ENCODE measurements around the gene KRTAP10-8.
"Not testable (repeated sequence)": the region's sequence is repeated elsewhere in the genome, so short reads cannot be mapped to it uniquely, and the experiment has no call there.

Gene KRTAP10-8

GRCh38 chr21:44600118-44600978 is 11.5 kb upstream of the KRTAP10-8 start, which contains the start of gene KRTAP10-7:
Gene KRTAP10-7 (plus strand): TSS chr21:44600597. CDS start chr21:44600622, 25 bp downstream.
- DNase-seq: not testable (repeated sequence)

DNA sequence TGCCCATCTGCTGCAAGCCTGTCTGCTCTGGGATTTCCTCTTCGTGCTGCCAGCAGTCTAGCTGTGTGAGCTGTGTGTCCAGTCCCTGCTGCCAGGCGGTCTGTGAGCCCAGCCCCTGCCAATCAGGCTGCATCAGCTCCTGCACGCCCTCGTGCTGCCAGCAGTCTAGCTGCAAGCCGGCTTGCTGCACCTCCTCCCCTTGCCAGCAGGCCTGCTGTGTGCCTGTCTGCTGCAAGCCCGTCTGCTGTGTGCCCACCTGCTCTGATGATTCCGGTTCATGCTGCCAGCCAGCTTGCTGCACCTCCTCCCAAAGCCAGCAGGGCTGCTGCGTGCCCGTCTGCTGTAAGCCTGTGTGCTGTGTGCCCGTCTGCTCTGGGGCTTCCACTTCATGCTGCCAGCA is 10.8 kb upstream of the KRTAP10-8 start:
- not testable (repeated sequence) for DNase-seq

- DNase-seq: no peak
These were observed 10.1 kb upstream of the KRTAP10-8 start for GRCh38 chr21:44601596-44602462.

GRCh38 chr21:44602463-44602850 is 9.4 kb upstream of the KRTAP10-8 start:
- no peak for DNase-seq

- no peak for DNase-seq
These were observed 8.6 kb upstream of the KRTAP10-8 start for GRCh38 chr21:44603109-44603875.

- DNase-seq: no peak
These were observed 8.0 kb upstream of the KRTAP10-8 start for GRCh38 chr21:44603911-44604310.

DNA sequence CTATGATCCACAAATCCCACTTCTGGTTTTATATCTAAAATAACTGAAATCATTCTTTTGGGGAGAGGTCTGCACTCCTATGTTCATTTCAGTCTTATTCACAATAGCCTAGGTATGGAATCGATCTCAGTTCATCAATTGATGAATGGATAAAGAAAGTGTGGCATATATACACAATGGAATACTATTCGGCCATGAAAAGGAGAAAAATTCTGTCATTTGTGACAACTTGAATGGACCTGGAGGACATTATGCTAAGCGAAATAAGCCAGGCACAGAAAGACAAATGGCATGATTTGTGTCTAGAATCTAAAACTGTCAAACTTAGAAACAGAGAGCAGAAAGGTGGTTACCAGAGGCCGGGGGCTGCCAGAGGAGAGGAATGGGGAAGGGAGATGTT is 5.4 kb upstream of the KRTAP10-8 start:
- DNase-seq: no peak

GRCh38 chr21:44609193-44609592 is 2.7 kb upstream of the KRTAP10-8 start:
- no peak for DNase-seq

GRCh38 chr21:44610157-44610843 is 1.6 kb upstream of the KRTAP10-8 start:
- DNase-seq: not testable (repeated sequence)

DNA sequence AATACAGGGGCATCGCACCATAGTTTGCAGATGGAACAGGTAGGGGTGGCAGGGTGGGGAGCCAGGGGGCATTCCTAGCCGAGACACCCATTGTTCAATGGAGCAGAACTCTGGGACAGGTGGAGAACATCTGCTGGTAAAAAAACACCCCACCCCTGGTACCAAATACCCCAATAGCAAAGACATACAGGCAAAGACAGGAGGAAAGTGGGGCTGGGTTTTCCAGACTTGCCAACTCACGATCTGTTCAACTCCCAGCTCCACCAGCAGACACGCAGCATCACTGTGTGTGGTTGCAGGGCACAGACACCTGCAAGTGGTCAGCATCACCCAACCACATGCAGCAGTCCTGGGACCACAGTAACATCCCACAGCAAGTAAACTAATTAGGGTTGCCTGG is 328 bp upstream of the KRTAP10-8 start:
- DNase-seq: no peak

DNA sequence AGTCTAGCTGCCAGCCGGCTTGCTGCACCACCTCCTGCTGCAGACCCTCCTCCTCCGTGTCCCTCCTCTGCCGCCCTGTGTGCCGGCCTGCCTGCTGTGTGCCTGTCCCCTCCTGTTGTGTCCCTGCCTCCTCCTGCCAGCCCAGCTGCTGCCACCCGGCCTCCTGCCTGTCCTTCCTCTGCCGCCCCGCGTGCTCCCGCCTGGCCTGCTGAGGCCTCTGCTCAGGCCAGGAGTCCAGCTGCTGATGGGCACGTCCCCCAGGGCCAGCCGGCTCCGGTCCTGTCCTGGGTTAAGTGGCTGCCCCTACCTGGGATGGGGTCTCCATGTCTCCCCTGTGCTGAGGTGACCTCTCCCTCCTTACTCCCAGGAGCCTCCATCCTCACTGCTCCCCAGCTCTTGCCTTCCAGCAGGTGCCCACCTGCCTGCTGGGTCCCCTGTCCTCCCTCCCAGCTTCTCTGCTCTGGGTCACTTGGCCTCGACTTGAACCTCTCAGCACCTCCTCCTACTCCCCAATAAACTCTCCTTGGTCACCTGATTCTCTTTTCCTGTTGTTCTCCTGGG is 870 bp downstream of the KRTAP10-8 start:
- DNase-seq: no peak

- DNase-seq: no peak
These were observed 1.7 kb downstream of the KRTAP10-8 start for GRCh38 chr21:44613386-44614155.

- no peak for DNase-seq
These were observed 2.3 kb downstream of the KRTAP10-8 start for GRCh38 chr21:44614161-44614631.

DNA sequence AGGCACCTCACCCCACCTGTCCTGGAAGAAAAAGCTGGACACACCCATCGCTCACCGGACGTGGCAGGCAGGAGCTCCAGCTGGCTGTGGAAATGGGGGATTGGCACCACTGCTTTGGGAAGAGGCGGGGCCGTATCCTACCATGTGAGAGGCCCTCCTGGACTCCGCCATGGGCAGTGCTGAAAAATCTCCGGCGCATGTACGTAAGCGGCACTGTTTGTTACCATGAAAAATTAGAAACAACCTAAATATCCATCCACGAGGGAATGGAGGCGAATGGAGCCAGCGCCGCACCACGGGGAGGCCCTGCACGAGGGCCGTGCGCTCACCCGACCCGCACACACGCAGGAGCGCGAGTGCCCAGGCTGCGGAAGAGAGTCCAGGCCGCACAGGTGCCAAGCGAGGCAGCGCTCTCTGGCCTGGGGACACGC is 3.1 kb downstream of the KRTAP10-8 start:
- DNase-seq: no peak

DNA sequence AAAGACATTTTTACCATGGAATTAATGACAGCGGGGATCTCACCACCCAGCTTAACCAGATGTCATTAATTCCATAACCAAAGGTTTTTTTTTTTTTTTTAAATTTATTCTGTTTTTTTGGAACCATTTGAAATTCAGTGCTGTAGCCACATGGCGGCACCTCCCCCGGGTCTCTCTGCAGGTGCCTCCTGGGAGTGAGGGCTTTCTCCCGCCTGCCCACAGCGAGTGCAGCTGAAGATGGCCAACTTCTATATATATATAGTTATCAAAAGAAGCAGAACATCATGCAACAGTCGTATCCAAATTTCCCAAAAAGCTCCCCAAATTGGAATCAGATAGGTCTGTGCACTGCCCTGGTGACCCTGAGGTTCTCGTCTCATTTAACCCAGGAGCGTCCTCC is 3.6 kb downstream of the KRTAP10-8 start:
- DNase-seq: no peak

GRCh38 chr21:44615911-44616590 is 4.2 kb downstream of the KRTAP10-8 start:
- DNase-seq: no peak

- DNase-seq: no peak
These were observed 4.7 kb downstream of the KRTAP10-8 start for GRCh38 chr21:44616591-44616926.

DNA sequence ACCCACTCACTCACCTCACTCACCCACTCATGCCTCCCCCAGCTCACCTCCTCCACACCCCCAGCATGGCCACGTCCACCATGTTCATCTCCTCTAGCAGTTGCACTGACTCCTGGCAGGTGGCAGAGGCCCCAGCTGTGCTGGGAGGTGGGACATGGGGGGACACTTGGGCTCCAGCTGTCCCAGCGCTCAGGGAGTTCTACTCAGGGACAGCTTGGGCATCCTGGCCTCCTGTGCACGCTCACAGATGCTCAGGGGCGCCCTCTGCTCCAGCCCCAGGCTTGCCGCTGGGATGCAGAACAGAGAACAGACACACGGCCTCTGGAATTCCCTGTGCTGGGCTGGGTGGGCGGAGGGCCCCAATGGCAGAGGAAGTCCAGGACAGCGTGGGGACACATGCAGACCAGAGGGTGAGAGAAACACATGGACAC is 5.2 kb downstream of the KRTAP10-8 start:
- no peak for DNase-seq

DNA sequence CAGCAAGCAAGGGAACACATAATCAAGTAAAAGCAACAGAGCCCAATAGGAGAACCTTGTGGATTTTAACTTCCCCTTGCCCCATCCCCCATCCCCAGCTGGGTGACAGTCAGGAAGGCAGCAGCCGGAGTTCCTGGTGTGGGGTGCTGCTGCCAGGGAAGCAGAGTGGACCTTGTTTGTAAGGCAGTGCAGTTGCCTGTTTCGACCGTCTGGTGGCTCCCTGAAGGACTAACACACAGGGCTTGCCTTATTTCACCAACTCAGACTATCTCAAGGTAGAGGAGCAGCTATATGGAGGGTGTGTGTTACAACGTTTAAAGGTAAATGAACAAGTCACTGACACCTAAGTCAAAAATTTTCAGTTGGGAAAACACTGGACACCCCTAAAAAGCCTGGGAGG is 6.6 kb downstream of the KRTAP10-8 start:
- no peak for DNase-seq

DNA sequence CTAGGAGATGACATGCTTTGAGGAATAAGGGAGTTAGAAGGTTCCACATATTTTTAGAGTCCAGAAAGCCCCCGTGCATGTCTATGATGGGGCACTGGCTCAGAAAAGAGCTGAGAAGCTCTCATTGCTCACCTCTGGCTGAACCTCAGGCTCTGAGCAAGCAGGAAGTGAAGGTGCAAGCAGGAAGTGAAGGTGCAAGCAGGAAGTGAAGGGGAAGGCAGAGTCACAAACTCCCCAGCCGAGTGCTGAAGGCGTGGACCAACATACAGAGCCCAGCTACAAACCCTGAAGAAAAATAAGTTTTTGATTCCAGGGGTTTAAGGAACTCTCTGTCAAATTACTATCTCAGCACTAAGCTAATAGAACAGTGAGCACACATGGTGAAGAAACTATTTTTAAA is 7.0 kb downstream of the KRTAP10-8 start:
- DNase-seq: peak; percentile 34 to 68
